Measurements from ENCODE around the gene GLI1.
"Not testable (repeated sequence)": the region's sequence is repeated elsewhere in the genome, so short reads cannot be mapped to it uniquely, and the experiment has no call there.

The GLI1 gene

DNA sequence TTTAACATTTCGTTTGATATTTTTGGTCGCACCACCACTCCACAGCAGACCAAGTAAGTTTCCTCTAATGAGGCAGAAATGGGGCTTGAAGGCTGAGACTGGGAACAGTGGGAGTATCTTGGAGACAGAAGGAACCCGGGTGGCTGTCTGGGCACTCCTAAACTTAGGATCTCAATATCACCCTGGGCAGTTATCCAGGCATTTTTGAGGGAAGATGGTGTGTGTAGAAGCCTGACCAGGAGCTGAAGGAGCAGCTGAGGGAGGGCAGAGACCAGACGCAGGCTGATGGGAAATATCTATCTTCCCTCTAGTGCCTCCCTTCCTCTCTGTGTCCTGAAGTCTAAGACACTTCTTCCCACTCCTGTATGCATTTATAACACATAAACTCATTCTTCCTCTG lies 39.0 kb downstream of the GLI1 start:
- TF ChIP-seq CTCF (IDR thresholded peaks at IDR 0.05; ENCODE audit: low read length): no peak
- no peak for TF ChIP-seq EZH2 (IDR thresholded peaks at IDR 0.05; ENCODE audit: borderline replicate concordance, low read length)
- Histone ChIP-seq H3K9ac (ENCODE audit: low read length) (no peak overlapping the region), H3K36me3 (ENCODE audit: insufficient read depth, low read length) (peaks cover 82% of the 10 kb centered on the region), H3K4me3 (ENCODE audit: low read depth, low read length, poor library complexity, severe bottlenecking) (no peak overlapping the region), H3K9me2 (ENCODE audit: low read depth, low read length) (no peaks in the 10 kb centered on the region), H3K27me3 (ENCODE audit: insufficient read depth, low read length) (no peaks in the 10 kb centered on the region), H4K20me1 (ENCODE audit: insufficient read depth, low read length) (no peaks in the 10 kb centered on the region), H3K79me2 (ENCODE audit: insufficient read depth, low read length) (no peaks in the 10 kb centered on the region), H3K27ac (ENCODE audit: low read depth, low read length, poor library complexity, severe bottlenecking) (no peak overlapping the region), H3K4me2 (ENCODE audit: low read length) (no peak overlapping the region), H2AFZ (ENCODE audit: low read length) (no peak overlapping the region), H3F3A (ENCODE audit: insufficient read depth, low read length) (no peaks in the 10 kb centered on the region), H3K4me1 (ENCODE audit: insufficient read depth, low read length, severe bottlenecking) (no peaks in the 10 kb centered on the region), H3K9me3 (ENCODE audit: low read length) (no peaks in the 10 kb centered on the region)

- H3K9me3 ChIP-seq (ENCODE audit: low read length): no peaks in the 10 kb centered on the region
- no peak overlapping the region for H3K4me2 ChIP-seq (ENCODE audit: low read length)
- H3K36me3 ChIP-seq (ENCODE audit: insufficient read depth, low read length): peaks cover 92% of the 10 kb centered on the region
- no peak overlapping the region for H3K9ac ChIP-seq (ENCODE audit: low read length)
- H2AFZ ChIP-seq (ENCODE audit: low read length): no peak overlapping the region
- no peak overlapping the region for H3K27ac ChIP-seq (ENCODE audit: low read depth, low read length, poor library complexity, severe bottlenecking)
- H3K9me2 ChIP-seq (ENCODE audit: low read depth, low read length): no peaks in the 10 kb centered on the region
- no peak overlapping the region for H3K4me3 ChIP-seq (ENCODE audit: low read depth, low read length, poor library complexity, severe bottlenecking)
- TF ChIP-seq EZH2 (IDR thresholded peaks at IDR 0.05; ENCODE audit: borderline replicate concordance, low read length): no peak
- TF ChIP-seq CTCF (IDR thresholded peaks at IDR 0.05; ENCODE audit: low read length): no peak
- no peaks in the 10 kb centered on the region for H3K27me3 ChIP-seq (ENCODE audit: insufficient read depth, low read length)
- no peaks in the 10 kb centered on the region for H4K20me1 ChIP-seq (ENCODE audit: insufficient read depth, low read length)
- H3F3A ChIP-seq (ENCODE audit: insufficient read depth, low read length): no peaks in the 10 kb centered on the region
- no peaks in the 10 kb centered on the region for H3K4me1 ChIP-seq (ENCODE audit: insufficient read depth, low read length, severe bottlenecking)
- H3K79me2 ChIP-seq (ENCODE audit: insufficient read depth, low read length): no peaks in the 10 kb centered on the region
Measured at GRCh38 chr12:57500213-57500612, 40.6 kb downstream of the GLI1 start.

GRCh38 chr12:57502311-57502969 lies 42.9 kb downstream of the GLI1 start:
- H2AFZ ChIP-seq (ENCODE audit: low read length); H3K9me3 ChIP-seq (ENCODE audit: low read length); H3K79me2 ChIP-seq (ENCODE audit: insufficient read depth, low read length); H3F3A ChIP-seq (ENCODE audit: insufficient read depth, low read length); H3K27me3 ChIP-seq (ENCODE audit: insufficient read depth, low read length); H3K9me2 ChIP-seq (ENCODE audit: low read depth, low read length); H3K4me3 ChIP-seq (ENCODE audit: low read depth, low read length, poor library complexity, severe bottlenecking); H3K4me1 ChIP-seq (ENCODE audit: insufficient read depth, low read length, severe bottlenecking); H3K9ac ChIP-seq (ENCODE audit: low read length); H3K4me2 ChIP-seq (ENCODE audit: low read length); H3K27ac ChIP-seq (ENCODE audit: low read depth, low read length, poor library complexity, severe bottlenecking); H4K20me1 ChIP-seq (ENCODE audit: insufficient read depth, low read length): not testable (repeated sequence)
- H3K36me3 ChIP-seq (ENCODE audit: insufficient read depth, low read length): peaks cover 86% of the 10 kb centered on the region

DNA sequence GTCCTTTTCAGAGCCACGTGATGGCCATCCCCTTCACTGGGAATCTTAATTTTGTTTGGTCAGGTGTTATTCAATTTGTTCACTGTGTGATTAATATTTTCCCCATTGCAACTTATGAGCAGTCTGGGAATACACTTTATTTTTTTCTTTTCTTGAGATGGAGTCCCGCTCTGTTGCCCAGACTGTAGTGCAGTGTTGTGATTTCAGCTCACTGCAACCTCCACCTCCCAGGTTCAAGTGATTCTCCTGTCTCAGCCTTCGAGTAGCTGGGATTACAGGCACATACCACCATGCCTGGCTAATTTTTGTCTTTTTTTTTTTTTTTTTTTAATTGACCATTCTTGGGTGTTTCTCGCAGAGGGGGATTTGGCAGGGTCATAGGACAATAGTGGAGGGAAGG lies 47.0 kb downstream of the GLI1 start:
- H3K4me2 ChIP-seq (ENCODE audit: low read length); H2AFZ ChIP-seq (ENCODE audit: low read length); H3K4me1 ChIP-seq (ENCODE audit: insufficient read depth, low read length, severe bottlenecking); H3K79me2 ChIP-seq (ENCODE audit: insufficient read depth, low read length); H3F3A ChIP-seq (ENCODE audit: insufficient read depth, low read length); H3K27ac ChIP-seq (ENCODE audit: low read depth, low read length, poor library complexity, severe bottlenecking); H3K4me3 ChIP-seq (ENCODE audit: low read depth, low read length, poor library complexity, severe bottlenecking); H3K9ac ChIP-seq (ENCODE audit: low read length); H4K20me1 ChIP-seq (ENCODE audit: insufficient read depth, low read length); H3K9me2 ChIP-seq (ENCODE audit: low read depth, low read length); H3K9me3 ChIP-seq (ENCODE audit: low read length); H3K27me3 ChIP-seq (ENCODE audit: insufficient read depth, low read length): not testable (repeated sequence)
- H3K36me3 ChIP-seq (ENCODE audit: insufficient read depth, low read length): peaks cover 78% of the 10 kb centered on the region

DNA sequence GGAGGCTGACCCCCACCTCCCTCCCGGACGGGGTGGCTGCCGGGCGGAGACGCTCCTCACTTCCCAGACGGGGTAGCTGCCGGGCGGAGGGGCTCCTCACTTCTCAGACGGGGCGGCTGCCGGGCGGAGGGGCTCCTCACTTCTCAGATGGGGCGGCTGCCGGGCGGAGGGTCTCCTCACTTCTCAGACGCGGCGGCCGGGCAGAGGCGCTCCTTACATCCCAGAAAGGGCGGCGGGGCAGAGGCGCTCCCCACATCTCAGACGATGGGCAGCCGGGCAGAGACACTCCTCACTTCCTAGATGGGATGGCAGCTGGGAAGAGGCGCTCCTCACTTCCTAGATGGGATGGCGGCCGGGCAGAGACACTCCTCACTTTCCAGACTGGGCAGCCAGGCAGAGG lies 48.2 kb downstream of the GLI1 start:
- H3K9me3 ChIP-seq (ENCODE audit: low read length); H4K20me1 ChIP-seq (ENCODE audit: insufficient read depth, low read length): not testable (repeated sequence)
- peaks cover 78% of the 10 kb centered on the region for H3K36me3 ChIP-seq (ENCODE audit: insufficient read depth, low read length)

More for the DNA sequence above, 48.2 kb downstream of the GLI1 start:
- not testable (repeated sequence) for H3K27me3 ChIP-seq (ENCODE audit: insufficient read depth, low read length); H3K79me2 ChIP-seq (ENCODE audit: insufficient read depth, low read length); H3K4me1 ChIP-seq (ENCODE audit: insufficient read depth, low read length, severe bottlenecking); H3K4me3 ChIP-seq (ENCODE audit: low read depth, low read length, poor library complexity, severe bottlenecking); H3K4me2 ChIP-seq (ENCODE audit: low read length); H3K9ac ChIP-seq (ENCODE audit: low read length); H3F3A ChIP-seq (ENCODE audit: insufficient read depth, low read length); H3K27ac ChIP-seq (ENCODE audit: low read depth, low read length, poor library complexity, severe bottlenecking); H2AFZ ChIP-seq (ENCODE audit: low read length); H3K9me2 ChIP-seq (ENCODE audit: low read depth, low read length)
